Heart right ventricle (tissue), 16 donors: ENCODE results near the gene DYRK4. TPM values are rescaled to one million over a fixed set of nuclear protein-coding genes. Genes with fewer than 3 reads are reported as not detected.

Source experiments
- ATAC-seq, 8 donors: fragments of 200-7000 bp; cut with Tn5 transposase; one replicate each; pipeline ENCODE4 v1.9.1; 2020; ENCODE audit warnings: mild to moderate bottlenecking in 8 of 8, moderate library complexity in 8 of 8, moderate number of reproducible peaks in 1 of 8
- DNase-seq, 2 donors: peaks; one replicate each; pipeline ENCODE4 v3.0.0-alpha.2; 2020
- H3K27ac ChIP-seq, 10 donors: fragments of 200-600 bp; sonication (generic) in 2 of 10; one replicate each; pipeline versions ENCODE4 v1.5.0 to v1.8.0; 2020 to 2022; ENCODE audit warnings: mild to moderate bottlenecking in 3 of 10
- H3K27me3 ChIP-seq, 7 donors: fragments of 200-600 bp; one replicate each; pipeline ENCODE4 v1.8.0; 2021 to 2022; ENCODE audit warnings: mild to moderate bottlenecking in 2 of 7
- H3K36me3 ChIP-seq, 9 donors: fragments of 200-600 bp; sonication (generic) in 1 of 9; one replicate each; pipeline versions ENCODE4 v1.5.0 to v1.8.0; 2020 to 2022; ENCODE audit warnings: mild to moderate bottlenecking in 2 of 9
- H3K4me1 ChIP-seq, 9 donors: fragments of 200-600 bp; sonication (generic) in 1 of 9; one replicate each; pipeline versions ENCODE4 v1.5.0 to v1.8.0; 2020 to 2022; ENCODE audit warnings: mild to moderate bottlenecking in 4 of 9
- H3K4me3 ChIP-seq, 10 donors: fragments of 200-600 bp; sonication (generic) in 2 of 10; one replicate each; pipeline versions ENCODE4 v1.5.0 to v1.8.0; 2020 to 2022; ENCODE audit warnings: mild to moderate bottlenecking in 7 of 10, moderate library complexity in 2 of 10
- H3K9me3 ChIP-seq, 11 donors: fragments of 200-600 bp in 10 of 11; sonication (generic) in 2 of 11; one replicate each; pipeline versions ENCODE4 v1.5.0 to v1.8.0; 2013 to 2022; ENCODE audit warnings: mild to moderate bottlenecking in 2 of 11, control low read depth in 1 of 11, moderate library complexity in 1 of 11
- CTCF ChIP-seq, 9 donors: fragments of 200-600 bp; sonication (generic) in 2 of 9; IDR thresholded peaks; one replicate each; pipeline versions ENCODE4 v1.5.0 to v1.8.0; 2021 to 2022; ENCODE audit warnings: antibody characterized with exemption in 9 of 9, mild to moderate bottlenecking in 5 of 9, moderate library complexity in 1 of 9
- WGBS, 2 donors: extraction: QIAGEN DNeasy Blood & Tissue Kit; methylation state at CpG; one replicate each; pipeline ENCODE4 v1.1.7; 2013; ENCODE audit warnings: inconsistent platforms in 1 of 2; 5-methylcytosine and 5-hydroxymethylcytosine counted together
- intact Hi-C, 10 donors: fragments of 100-400 bp; cut with DNase I; formaldehyde crosslinking; loops; one replicate each; pipeline versions ENCODE4 v1.11.1 to v1.14.2; 2022
- polyA plus RNA-seq, 2 donors: library from polyadenylated mRNA; stranded (reverse); fragments of 200-250 nt; gene quantifications; one replicate each; pipeline ENCODE4 v1.2.3, GENCODE V29; 2013
- total RNA-seq, 10 donors: library from RNA; stranded (reverse); fragmentation: NEBNext Ultra II Directional in 3 of 10; extraction: Animal tissue kit (Norgen Biotek cat#: 25700) in 3 of 10; gene quantifications; one replicate each; pipeline versions ENCODE4 v1.2.1 to v1.2.4, GENCODE V29; 2021 to 2023
- donor health status: Arrhythmogenic right ventricular cardiomyopathy.
- donor health status: ischemic (EF 13 %, LVEDD 7.1; RV severe dilation, severe dysfunction).
- donor health status: healthy with polysubstance abuse.
- donor health status: DM: no; HTN: yes; CAD: no.
- donor health status: DM: no; HTN: no; CAD: no.
- donor health status: ischemic (EF 25% LVEDD 6.9; RV normal size, moderate dysfunction).
- donor health status: ischemic (EF 25% LVEDD 5.7; RV mildly dilated, moderate dysfunction).
- donor health status: healthy.
- donor health status: DM: yes; HTN: yes; CAD: no.
- donor health status: Ischemic cardiomyopathy.
- donor health status: ischemic (EF 35%, LVEDD 5.7; RV mildly dilated, moderate dysfunction).
- donor health status: nonischemic (EF 11% LVEDD 7.7; RV severe dilation, severe dysfunction).
- donor health status: DM: yes; HTN: yes; CAD: no.
- donor health status: PGD.
- donor health status: ischemic (EF 29% LVEDD 5.4; RV normal size, mild dysfunction).
- donor health status: nonischemic (EF 23%, LVEDD 6.1; RV moderate dilation, normal function).

Gene DYRK4
- total and polyA plus RNA-seq, 12 donors = 21.2 to 64.5 (median 29.8) TPM

DNA sequence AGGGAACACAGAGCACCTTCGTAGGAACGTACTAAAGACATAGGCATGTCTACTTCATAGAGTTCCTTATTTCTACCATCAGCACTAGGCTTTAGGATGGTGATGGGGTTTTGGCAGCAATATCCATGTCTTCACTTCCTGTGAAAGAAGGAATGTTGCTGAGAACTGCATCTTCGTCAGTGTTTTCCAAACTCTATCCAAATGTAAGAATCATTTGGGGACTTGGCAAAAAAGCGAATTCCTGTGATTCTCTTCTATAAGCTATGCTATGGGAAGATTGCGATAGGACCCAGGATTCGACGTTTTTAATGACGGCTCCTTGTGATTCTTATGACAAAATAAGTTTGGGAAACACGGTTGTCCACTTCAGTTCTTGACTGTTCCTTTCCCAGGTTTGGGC, 47.1 kb downstream of the DYRK4 start:
- DNase-seq = no peak
- Histone ChIP-seq H3K27me3 (no peaks in the 10 kb centered on the region), H3K27ac (no peak overlapping the region), H3K9me3 (no peaks in the 10 kb centered on the region), H3K36me3 (peaks cover 0 to 50% (median 21%) of the 10 kb centered on the region in 9 donors), H3K4me1 (peaks cover 0 to 22% (median 11%) of the 10 kb centered on the region in 9 donors), H3K4me3 (no peak overlapping the region)
- no peak for ATAC-seq
- intact Hi-C loops = loop anchor here in 3 of 10 donors (5.0 to 10.0 kb wide), 3 partner anchors 146 to 153 kb away; no protein-coding TSS in a partner anchor
- 76 to 81% methylated on average over 9 of the region's 9 CpGs for WGBS, 2 donors
- TF ChIP-seq CTCF (IDR thresholded peaks at IDR 0.05) = no peak

- Histone ChIP-seq H3K27ac (no peak overlapping the region), H3K4me3 (no peak overlapping the region), H3K36me3 (peaks cover 0 to 64% (median 29%) of the 10 kb centered on the region in 9 donors), H3K27me3 (no peaks in the 10 kb centered on the region), H3K9me3 (no peaks in the 10 kb centered on the region), H3K4me1 (peaks cover 0 to 18% (median 8%) of the 10 kb centered on the region in 9 donors)
- 60 to 70% methylated on average over 4 of the region's 4 CpGs for WGBS, 2 donors
- no peak for DNase-seq
- intact Hi-C loops = no loop called here
- no peak for TF ChIP-seq CTCF (IDR thresholded peaks at IDR 0.05)
- ATAC-seq = no peak
Measured at GRCh38 chr12:4610481-4610880, 48.5 kb downstream of the DYRK4 start.

- intact Hi-C loops = no loop called here
- 88 to 89% methylated on average over 9 of the region's 9 CpGs for WGBS, 2 donors
- H3K4me1 ChIP-seq = no peaks in the 10 kb centered on the region
- no peak overlapping the region for H3K27ac ChIP-seq
- ATAC-seq = no peak
- TF ChIP-seq CTCF (IDR thresholded peaks at IDR 0.05) = no peak
- no peaks in the 10 kb centered on the region for H3K27me3 ChIP-seq
- peaks cover 0 to 56% (median 29%) of the 10 kb centered on the region in 9 donors for H3K36me3 ChIP-seq
- DNase-seq = no peak
- H3K9me3 ChIP-seq = no peaks in the 10 kb centered on the region
- no peak overlapping the region for H3K4me3 ChIP-seq
Measured at GRCh38 chr12:4615667-4616066, 53.7 kb downstream of the DYRK4 start.

GRCh38 chr12:4621511-4621910, 59.5 kb downstream of the DYRK4 start:
- no peak for TF ChIP-seq CTCF (IDR thresholded peaks at IDR 0.05)
- H3K36me3 ChIP-seq = no peaks in the 10 kb centered on the region
- ATAC-seq (no peak), DNase-seq (no peak)
- no peak overlapping the region for H3K27ac ChIP-seq
- 93 to 95% methylated on average over 3 of the region's 3 CpGs for WGBS, 2 donors
- H3K4me3 ChIP-seq = no peak overlapping the region
- intact Hi-C loops = no loop called here
- no peaks in the 10 kb centered on the region for H3K9me3 ChIP-seq
- H3K27me3 ChIP-seq = no peaks in the 10 kb centered on the region
- H3K4me1 ChIP-seq = no peaks in the 10 kb centered on the region
